ENCODE results near the gene REST. TPM values are rescaled to one million over a fixed set of nuclear protein-coding genes. Genes with fewer than 3 reads are reported as not detected.
"Not testable (repeated sequence)": the region's sequence is repeated elsewhere in the genome, so short reads cannot be mapped to it uniquely, and the experiment has no call there.

Gene REST
- total RNA-seq, 2 experiments from 2014 or later = 41.0 to 41.2 TPM

DNA sequence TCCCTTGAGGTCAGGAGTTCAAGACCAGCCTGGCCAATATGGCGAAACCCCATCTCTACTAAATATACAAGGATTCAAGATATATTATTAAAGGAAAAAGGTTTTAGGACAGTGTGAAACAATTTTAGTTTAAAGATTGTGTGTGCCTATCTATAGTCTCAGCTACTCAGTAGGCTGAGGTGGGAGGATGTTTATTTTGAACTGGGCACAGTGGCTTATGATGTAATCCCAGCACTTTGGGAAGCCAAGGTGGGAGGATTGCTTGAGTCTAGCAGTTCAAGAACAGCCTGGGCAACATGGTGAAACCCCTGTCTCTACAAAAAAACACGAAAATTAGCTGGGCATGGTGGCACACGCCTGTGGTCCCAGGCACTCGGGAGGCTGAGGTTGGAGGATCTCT lies 31.4 kb upstream of the REST start:
- intact Hi-C loops (cut with micrococcal nuclease) = no loop called here
- TF ChIP-seq, protein P1, sequence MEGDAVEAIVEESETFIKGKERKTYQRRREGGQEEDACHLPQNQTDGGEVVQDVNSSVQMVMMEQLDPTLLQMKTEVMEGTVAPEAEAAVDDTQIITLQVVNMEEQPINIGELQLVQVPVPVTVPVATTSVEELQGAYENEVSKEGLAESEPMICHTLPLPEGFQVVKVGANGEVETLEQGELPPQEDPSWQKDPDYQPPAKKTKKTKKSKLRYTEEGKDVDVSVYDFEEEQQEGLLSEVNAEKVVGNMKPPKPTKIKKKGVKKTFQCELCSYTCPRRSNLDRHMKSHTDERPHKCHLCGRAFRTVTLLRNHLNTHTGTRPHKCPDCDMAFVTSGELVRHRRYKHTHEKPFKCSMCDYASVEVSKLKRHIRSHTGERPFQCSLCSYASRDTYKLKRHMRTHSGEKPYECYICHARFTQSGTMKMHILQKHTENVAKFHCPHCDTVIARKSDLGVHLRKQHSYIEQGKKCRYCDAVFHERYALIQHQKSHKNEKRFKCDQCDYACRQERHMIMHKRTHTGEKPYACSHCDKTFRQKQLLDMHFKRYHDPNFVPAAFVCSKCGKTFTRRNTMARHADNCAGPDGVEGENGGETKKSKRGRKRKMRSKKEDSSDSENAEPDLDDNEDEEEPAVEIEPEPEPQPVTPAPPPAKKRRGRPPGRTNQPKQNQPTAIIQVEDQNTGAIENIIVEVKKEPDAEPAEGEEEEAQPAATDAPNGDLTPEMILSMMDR (IDR thresholded peaks at IDR 0.05) = no peak
- no peak overlapping the region for H3K4me3 Mint-ChIP-seq

DNA sequence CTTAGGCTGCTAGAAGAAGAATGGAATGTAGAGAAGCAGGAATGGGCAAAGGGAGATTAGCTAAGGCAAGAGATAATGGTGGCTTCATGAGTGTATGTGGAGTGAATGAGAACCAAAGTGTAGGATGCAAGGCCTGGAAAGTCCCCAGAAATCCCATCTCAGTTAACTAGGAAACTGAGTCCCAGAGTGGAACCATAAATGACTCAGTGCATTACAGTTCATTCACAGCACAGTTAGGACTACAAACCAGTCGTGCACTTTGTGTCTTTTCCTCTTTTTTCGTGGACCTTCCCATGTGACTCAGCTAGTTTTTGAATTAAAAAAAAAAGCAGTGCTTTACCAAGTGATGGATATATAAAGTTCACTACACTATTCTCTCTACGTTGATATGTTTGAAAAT lies 27.7 kb upstream of the REST start:
- TF ChIP-seq, protein P1 (IDR thresholded peaks at IDR 0.05) = no peak
- DNase-seq (no peak), ATAC-seq (no peak)
- Mint-ChIP-seq H3K9me3 (no peaks in the 10 kb centered on the region), H3K27ac (no peak overlapping the region), H3K4me1 (ENCODE audit: low read depth) (no peaks in the 10 kb centered on the region), H3K36me3 (ENCODE audit: low read depth) (no peaks in the 10 kb centered on the region), H3K27me3 (peaks cover 1% of the 10 kb centered on the region), H3K4me3 (no peak overlapping the region)
- CTCF ChIA-PET = no interaction called here
- POLR2A ChIA-PET = no interaction called here
- intact Hi-C loops (cut with micrococcal nuclease) = no loop called here

More for the DNA sequence above, 31.4 kb upstream of the REST start:
- H3K27me3 Mint-ChIP-seq = no peaks in the 10 kb centered on the region
- no peak for DNase-seq
- ATAC-seq = no peak
- no peak overlapping the region for H3K27ac Mint-ChIP-seq
- no peaks in the 10 kb centered on the region for H3K9me3 Mint-ChIP-seq
- ChIA-PET CTCF (no interaction called here), POLR2A (no interaction called here)
- no peaks in the 10 kb centered on the region for H3K36me3 Mint-ChIP-seq (ENCODE audit: low read depth)
- H3K4me1 Mint-ChIP-seq (ENCODE audit: low read depth) = peaks cover 4% of the 10 kb centered on the region

DNA sequence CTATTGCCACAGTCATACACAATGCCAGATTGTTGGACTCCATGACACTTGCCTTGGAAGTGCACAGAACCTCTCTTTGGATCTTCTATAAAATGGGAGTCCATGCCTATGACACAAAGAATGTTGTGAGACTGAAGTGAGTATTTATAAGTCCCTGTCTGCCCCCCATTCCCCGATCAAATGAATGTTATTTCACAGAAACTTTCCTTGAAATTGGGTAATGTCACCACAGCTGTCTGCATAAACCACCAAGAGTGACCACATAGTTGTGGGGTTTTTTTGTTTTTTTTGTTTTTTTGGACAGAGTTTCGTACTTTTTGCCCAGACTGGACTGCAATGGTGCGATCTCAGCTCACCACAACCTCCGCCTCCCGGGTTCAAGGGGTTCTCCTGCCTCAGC lies 27.1 kb upstream of the REST start:
- TF ChIP-seq, protein P1 (IDR thresholded peaks at IDR 0.05) = no peak
- CTCF ChIA-PET = no interaction called here

DNA sequence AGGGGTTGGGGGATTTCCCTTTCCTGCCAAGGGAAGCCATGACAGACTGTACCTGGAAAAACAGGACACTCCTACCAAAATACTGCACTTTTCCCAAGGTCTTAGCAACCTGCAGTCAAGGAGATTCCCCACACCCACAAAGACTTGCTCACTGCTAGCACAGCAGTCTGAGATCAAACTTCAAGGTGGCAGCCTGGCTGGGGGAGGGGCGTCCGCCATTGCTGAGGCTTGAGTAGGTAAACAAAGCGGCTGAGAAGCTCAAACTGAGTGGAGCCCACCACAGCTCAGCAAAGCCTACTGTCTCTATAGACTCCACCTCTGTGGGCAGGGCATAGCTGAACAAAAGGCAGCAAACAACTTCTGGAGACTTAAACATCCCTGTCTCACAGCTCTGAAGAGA lies 23.2 kb upstream of the REST start:
- H3K36me3 Mint-ChIP-seq (ENCODE audit: low read depth); H3K4me3 Mint-ChIP-seq; intact Hi-C loops (cut with micrococcal nuclease); H3K27ac Mint-ChIP-seq; CTCF ChIA-PET; DNase-seq; POLR2A ChIA-PET; ATAC-seq; H3K27me3 Mint-ChIP-seq; H3K9me3 Mint-ChIP-seq; H3K4me1 Mint-ChIP-seq (ENCODE audit: low read depth): not testable (repeated sequence)

More for the DNA sequence above, 27.1 kb upstream of the REST start:
- Mint-ChIP-seq H3K4me1 (ENCODE audit: low read depth) (no peaks in the 10 kb centered on the region), H3K9me3 (no peaks in the 10 kb centered on the region), H3K27ac (no peak overlapping the region), H3K36me3 (ENCODE audit: low read depth) (no peaks in the 10 kb centered on the region), H3K27me3 (peaks cover 1% of the 10 kb centered on the region), H3K4me3 (no peak overlapping the region)
- POLR2A ChIA-PET = no interaction called here
- DNase-seq (no peak), ATAC-seq (no peak)
- intact Hi-C loops (cut with micrococcal nuclease) = no loop called here

DNA sequence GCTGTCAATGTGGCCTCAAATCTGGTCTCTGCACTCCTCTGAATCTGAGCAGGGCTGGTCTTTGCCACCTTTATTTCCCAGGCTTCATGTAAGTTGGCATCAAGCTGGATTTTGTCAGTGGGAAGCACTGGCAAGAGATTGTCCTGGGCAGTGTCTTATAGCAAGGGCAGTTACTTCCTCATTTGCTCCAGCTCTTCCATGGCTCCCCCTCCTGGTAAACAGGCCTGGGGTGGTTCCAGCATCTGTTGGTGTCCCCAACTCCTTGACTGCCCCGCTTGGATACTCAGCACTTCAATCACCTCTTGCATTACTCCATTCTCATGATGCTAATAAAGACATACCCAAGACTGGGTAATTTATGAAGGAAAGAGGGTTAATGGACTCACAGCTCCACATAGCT lies 15.0 kb upstream of the REST start:
- Mint-ChIP-seq H3K27me3 (no peaks in the 10 kb centered on the region), H3K9me3 (no peaks in the 10 kb centered on the region), H3K4me1 (ENCODE audit: low read depth) (no peaks in the 10 kb centered on the region), H3K27ac (no peak overlapping the region), H3K4me3 (no peak overlapping the region), H3K36me3 (ENCODE audit: low read depth) (no peaks in the 10 kb centered on the region)
- DNase-seq (no peak), ATAC-seq (no peak)
- TF ChIP-seq, protein P1 (IDR thresholded peaks at IDR 0.05) = no peak
- intact Hi-C loops (cut with micrococcal nuclease) = no loop called here
- CTCF ChIA-PET = no interaction called here
- POLR2A ChIA-PET = no interaction called here

DNA sequence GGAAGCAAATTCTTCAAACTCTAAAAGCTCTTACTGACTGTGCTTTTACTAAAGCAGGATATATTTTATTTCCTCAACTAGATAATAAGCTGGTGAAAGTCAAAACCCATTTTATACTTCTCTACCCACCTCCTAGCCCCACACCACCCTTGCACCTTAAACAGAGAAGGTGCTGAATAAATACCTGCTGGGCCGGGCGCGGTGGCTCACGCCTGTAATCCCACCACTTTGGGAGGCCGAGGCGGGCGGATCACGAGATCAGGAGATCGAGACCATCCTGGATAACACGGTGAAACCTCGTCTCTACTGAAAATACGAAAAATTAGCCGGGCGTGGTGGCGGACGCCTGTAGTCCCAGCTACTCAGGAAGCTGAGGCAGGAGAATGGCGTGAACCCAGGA lies 9.9 kb upstream of the REST start:
- H3K36me3 Mint-ChIP-seq (ENCODE audit: low read depth); intact Hi-C loops (cut with micrococcal nuclease); CTCF ChIA-PET; H3K9me3 Mint-ChIP-seq; ATAC-seq; H3K4me1 Mint-ChIP-seq (ENCODE audit: low read depth); DNase-seq; H3K4me3 Mint-ChIP-seq; H3K27me3 Mint-ChIP-seq; POLR2A ChIA-PET; H3K27ac Mint-ChIP-seq: not testable (repeated sequence)

DNA sequence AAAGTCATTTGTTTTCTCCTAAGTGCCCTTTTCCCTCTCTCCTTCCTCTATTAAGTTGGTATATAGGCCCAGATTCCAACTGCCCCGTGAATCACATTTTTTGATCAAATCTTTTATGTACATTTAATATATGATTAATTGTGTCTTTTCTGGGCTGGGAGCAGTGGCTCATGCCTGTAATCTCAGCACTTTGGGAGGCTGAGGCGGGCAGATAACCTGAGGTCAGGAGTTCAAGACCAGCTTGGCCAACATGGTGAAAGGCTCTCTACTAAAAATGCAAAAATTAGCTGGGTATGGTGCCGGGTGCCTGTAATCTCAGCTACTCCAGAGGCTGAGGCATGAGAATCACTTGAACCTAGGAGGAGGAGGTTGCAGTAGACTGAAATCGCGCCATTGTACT lies 7.5 kb upstream of the REST start:
- POLR2A ChIA-PET; H3K36me3 Mint-ChIP-seq (ENCODE audit: low read depth); H3K27me3 Mint-ChIP-seq; intact Hi-C loops (cut with micrococcal nuclease); ATAC-seq; H3K4me1 Mint-ChIP-seq (ENCODE audit: low read depth); H3K27ac Mint-ChIP-seq; H3K4me3 Mint-ChIP-seq; H3K9me3 Mint-ChIP-seq; DNase-seq: not testable (repeated sequence)
- CTCF ChIA-PET = interaction anchor here (1.9 kb wide), 1 partner anchor 64 kb away, joined by 5 read pairs; no protein-coding TSS in a partner anchor

All from activated CD8-positive, alpha-beta T cell treated with anti-CD3 and anti-CD28 coated beads for 36 hours (primary cell).